GM12872 (cell line): Measurements from ENCODE around the gene SEC14L2.

Source experiments
- TF ChIP-seq, protein P1 (sequence below): IDR thresholded peaks from 3 replicates; pipeline ENCODE4 v1.5.1; 2011; ENCODE audit warnings: low read depth, mild to moderate bottlenecking, low read length, moderate library complexity; ENCODE audit not compliant: insufficient read depth

SEC14L2 gene

DNA sequence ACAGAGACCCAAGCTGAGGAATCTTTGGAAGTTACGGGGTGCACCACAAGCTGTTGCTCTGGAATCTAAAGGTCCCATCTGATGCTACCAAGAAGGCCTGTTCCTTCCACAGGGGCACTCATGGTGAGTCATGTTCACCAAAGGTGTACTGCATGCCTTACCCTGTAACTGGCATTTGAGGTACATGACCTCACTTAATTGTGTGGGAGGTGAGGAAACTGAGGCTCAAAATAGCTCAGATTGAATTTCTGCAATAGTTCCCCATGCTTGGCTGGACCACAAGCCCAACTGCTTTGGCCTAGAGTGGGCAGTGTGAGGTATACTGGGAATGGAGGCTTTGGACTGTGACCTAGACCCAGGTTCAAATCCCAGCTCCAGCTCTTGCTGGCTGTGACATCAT is 37.0 kb downstream of the SEC14L2 start:
- TF ChIP-seq, protein P1, sequence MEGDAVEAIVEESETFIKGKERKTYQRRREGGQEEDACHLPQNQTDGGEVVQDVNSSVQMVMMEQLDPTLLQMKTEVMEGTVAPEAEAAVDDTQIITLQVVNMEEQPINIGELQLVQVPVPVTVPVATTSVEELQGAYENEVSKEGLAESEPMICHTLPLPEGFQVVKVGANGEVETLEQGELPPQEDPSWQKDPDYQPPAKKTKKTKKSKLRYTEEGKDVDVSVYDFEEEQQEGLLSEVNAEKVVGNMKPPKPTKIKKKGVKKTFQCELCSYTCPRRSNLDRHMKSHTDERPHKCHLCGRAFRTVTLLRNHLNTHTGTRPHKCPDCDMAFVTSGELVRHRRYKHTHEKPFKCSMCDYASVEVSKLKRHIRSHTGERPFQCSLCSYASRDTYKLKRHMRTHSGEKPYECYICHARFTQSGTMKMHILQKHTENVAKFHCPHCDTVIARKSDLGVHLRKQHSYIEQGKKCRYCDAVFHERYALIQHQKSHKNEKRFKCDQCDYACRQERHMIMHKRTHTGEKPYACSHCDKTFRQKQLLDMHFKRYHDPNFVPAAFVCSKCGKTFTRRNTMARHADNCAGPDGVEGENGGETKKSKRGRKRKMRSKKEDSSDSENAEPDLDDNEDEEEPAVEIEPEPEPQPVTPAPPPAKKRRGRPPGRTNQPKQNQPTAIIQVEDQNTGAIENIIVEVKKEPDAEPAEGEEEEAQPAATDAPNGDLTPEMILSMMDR: no peak

DNA sequence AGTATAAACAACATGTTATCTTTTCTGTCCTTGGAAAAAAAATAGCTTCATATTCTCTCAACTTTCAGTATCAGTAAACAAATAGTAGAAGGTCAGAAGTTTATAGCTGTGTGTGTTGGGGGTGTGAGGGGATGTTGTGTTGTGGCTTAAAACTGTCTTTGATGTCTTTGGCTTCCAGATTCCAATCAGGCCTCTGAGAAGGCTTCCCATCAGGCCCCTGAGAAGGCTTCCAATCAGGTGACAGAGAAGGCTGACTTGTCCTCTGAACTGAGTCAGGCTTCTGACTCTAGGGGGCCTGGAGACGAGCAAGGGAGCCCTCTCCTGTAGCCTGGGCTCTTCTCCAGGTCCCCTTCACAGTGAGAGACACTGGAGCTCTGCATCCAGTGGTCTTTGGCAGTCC is 38.0 kb downstream of the SEC14L2 start:
- TF ChIP-seq, protein P1: no peak

DNA sequence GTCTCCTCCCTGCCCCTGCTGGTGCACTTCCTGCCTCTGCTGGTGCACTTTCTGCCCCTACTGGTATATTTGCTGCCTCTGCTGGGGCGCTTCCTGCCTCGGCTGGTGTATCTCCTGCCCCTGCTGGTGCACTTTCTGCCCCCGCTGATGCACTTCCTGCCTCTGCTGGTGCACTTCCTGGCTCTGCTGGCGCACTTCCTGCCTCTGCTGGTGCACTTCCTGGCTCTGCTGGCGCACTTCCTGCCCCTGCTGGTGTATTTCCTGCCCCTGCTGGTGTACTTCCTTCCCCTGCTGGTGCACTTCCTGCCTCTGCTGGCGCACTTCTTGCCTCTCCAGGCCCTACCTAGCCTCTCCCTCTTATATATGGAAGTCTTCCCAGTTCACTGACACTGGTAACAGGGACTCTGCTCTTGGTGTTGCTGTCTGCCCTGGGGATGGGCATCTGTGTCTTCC is 38.9 kb downstream of the SEC14L2 start:
- TF ChIP-seq, protein P1: peak; percentile 39; the same call in 1 of the 3 replicates

DNA sequence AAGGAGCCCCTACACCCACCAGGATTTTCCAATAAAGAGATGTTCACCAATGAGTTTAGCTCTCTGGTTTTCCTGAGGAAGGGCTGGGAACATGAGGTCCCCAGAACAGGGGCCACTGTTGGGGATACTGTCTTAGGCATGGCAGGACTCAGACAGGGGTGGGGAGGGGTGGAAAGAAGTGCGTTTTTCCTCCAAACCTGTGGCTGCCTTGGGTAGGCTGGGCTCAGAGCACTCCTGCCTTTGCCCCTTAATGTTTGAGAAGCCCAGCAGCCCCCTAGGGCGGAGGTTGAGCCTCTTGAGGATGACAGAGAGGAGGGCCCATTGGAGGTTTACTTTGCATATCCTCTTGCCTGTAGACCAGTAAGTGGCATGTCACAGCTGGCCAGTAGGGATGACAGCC is 39.4 kb downstream of the SEC14L2 start:
- TF ChIP-seq, protein P1: no peak

DNA sequence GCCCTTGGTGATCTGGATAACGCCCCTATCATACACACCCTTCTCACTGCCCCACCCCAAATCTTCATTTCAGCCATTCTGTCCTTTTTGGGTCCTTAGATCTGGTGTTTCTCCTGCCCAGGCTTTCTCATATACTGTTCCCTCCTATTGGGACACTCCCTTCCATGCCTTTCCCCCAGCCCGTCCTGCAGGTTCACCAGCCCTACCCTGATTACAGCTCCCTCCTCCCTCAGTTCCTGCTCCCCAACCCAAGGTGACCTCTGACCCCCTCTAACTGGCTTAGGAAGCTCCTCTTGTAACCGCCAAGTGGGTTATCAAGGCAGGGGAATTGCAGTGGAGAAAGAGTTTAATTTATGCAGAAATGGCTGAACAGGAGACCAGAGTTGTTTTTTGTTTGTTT is 41.7 kb downstream of the SEC14L2 start:
- TF ChIP-seq, protein P1: no peak

DNA sequence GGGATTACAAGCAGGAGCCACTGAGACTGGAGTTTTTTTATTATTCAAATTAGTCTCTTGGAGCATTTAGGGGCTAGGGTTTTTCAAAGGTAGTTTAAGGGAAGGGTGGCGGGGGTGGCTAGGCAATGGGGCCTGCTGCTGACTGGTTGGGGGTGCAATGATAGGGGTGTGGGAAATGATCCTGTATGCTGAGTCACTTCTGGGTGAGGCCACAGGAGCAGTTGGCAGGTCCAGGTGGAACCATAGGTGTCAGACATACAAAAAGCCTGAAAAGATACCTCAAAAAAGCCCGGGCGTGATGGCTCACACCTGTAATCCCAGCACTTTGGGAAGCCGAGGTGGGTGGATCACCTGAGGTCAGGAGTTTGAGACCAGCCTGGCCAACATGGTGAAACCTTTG is 42.4 kb downstream of the SEC14L2 start:
- TF ChIP-seq, protein P1: no peak

DNA sequence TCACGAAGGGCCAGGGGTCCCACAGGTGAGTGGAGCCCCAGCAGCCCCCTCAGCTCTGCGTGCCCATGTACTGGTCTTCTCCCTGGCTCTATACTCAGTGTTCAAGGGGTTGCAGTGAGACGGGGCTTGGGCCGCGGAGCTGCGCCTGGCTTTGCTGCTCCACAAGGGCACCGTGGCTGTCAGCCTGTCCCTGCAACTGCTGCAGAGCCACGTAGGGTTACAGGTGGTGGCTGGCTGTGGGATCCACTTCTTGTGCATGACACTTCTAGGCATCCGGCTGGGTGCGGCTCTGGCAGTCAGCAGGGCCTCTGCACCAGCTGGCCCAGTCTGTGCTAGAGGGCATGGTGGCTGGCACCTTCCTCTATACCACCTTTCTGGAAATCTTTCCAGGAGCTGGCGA is 43.0 kb downstream of the SEC14L2 start:
- TF ChIP-seq, protein P1: no peak

DNA sequence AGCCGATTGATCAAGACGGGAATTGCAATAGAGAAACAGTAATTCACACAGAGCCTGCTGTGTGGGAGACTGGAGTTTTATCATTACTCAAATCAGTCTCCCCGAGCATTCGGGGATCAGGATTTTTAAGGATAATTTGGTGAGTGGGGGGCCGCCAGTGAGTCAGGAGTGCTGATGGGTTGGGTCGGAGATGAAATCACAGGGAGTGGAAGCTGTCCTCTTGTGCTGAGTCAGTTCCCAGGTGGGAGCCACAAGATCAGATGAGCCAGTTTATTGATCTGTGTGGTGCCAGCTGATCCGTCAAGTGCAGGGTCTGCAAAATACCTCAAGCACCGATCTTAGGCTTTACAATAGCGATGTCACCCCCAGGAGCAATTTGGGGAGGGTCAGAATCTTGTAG is 44.3 kb downstream of the SEC14L2 start:
- TF ChIP-seq, protein P1: no peak
